ENCODE data around the gene VAMP1. TPM values are rescaled to one million over a fixed set of nuclear protein-coding genes. Genes with fewer than 3 reads are reported as not detected.

The VAMP1 gene
- total RNA-seq, 4 donors from 2014 or later = 10.5 to 45.5 (median 17.9) TPM

DNA sequence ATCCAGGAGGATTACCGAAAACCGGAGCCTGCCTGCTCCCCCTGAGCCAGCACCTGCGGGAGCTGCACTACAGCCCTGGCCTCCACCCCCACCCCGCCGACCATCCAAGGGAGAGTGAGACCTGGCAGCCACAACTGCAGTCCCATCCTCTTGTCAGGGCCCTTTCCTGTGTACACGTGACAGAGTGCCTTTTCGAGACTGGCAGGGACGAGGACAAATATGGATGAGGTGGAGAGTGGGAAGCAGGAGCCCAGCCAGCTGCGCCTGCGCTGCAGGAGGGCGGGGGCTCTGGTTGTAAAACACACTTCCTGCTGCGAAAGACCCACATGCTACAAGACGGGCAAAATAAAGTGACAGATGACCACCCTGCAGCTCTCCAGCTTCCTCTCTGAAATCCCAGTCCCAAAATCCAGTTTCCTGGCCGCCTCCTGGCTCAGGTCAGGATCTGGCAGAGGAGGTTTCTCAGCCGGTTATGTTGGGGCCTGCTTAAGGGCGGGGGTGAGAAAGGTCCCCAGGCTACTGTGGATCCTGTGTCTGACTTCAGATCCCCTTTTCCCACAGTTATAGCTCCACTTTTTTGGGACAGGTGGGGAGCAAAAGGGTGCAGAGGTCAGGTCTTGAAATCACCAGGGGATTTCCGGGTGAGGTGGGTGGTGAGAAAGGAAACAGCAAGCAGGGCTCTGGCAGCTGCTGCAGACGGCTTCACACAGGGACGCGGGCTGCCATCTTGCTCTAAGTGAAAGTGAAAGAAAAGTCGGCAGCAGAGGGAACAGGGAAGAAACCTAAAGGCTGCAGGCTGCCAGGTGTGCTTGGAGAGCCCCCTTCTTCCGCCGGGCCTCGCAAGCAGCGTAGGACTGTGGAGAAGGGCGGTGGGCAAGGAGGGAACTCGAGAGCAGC, 18.9 kb downstream of the VAMP1 start, which contains the start of gene TAPBPL:
TSS of gene TAPBPL (plus strand) at position 695 of the 897 bp plus-strand sequence. CDS start 207 bp downstream, outside the sequence.
- no peaks in the 10 kb centered on the region for H3K9me3 ChIP-seq
- 0% methylated on average over 2 to 12 of the region's 27 CpGs for WGBS, 2 donors (ENCODE audit: low coverage in 1 of 2)

DNA sequence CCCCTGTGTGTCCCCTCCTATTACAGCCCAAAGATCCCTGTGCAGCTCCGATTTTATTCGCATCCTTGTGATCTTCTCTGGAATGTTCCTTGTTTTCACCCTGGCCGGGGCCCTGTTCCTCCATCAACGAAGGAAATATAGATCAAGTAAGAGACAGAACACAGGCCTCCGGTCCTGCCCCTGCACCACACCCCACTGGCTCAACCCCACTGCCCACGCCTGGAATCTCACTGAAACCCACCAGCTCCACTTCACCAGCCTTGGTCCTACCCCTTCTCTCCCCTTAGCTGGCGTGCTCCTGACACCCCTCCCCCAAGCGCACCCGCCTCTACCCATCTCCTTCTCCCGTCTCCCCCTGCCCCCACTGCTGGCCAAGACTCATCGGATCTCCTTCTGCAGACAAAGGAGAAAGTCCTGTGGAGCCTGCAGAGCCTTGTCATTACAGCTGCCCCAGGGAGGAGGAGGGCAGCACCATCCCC, 19.6 kb downstream of the VAMP1 start:
- ATAC-seq = no peak
- 6 to 7% methylated on average over 6 of the region's 11 CpGs for WGBS, 2 donors (ENCODE audit: low coverage in 1 of 2)

More for the DNA sequence above, 18.9 kb downstream of the VAMP1 start, which contains the start of gene TAPBPL:
- Histone ChIP-seq H3K4me1 (peaks cover 3 to 49% (median 16%) of the 10 kb centered on the region in 3 donors), H3K36me3 (peaks cover 0 to 45% of the 10 kb centered on the region in 2 donors), H3K27me3 (no peaks in the 10 kb centered on the region), H3K27ac (peak within 1 kb of the TSS; percentile 83 to 98 (median 95)), H3K4me3 (peak within 1 kb of the TSS; percentile 63 to 72)
- no peak for TF ChIP-seq CTCF (IDR thresholded peaks at IDR 0.05)
- no peak for TF ChIP-seq EP300 (IDR thresholded peaks at IDR 0.05)
- peak; percentile 67 for TF ChIP-seq POLR2AphosphoS5 (IDR thresholded peaks at IDR 0.05)
- TF ChIP-seq POLR2A (IDR thresholded peaks at IDR 0.05) = peak; percentile 36 to 57
- peak; percentile 91 for ATAC-seq

GRCh38 chr12:6450091-6450868, 20.2 kb downstream of the VAMP1 start:
- Histone ChIP-seq H3K27me3 (no peaks in the 10 kb centered on the region), H3K27ac (peak overlapping the region; percentile 83 to 98 (median 95)), H3K36me3 (peaks cover 0 to 52% of the 10 kb centered on the region in 2 donors), H3K4me1 (peaks cover 3 to 49% (median 16%) of the 10 kb centered on the region in 3 donors), H3K9me3 (no peaks in the 10 kb centered on the region), H3K4me3 (peak overlapping the region; percentile 63 to 72)
- WGBS, 2 donors (ENCODE audit: low coverage in 1 of 2) = 69 to 72% methylated on average over 8 to 10 of the region's 16 CpGs
- no peak for TF ChIP-seq POLR2A (IDR thresholded peaks at IDR 0.05)
- no peak for TF ChIP-seq EP300 (IDR thresholded peaks at IDR 0.05)
- no peak for TF ChIP-seq POLR2AphosphoS5 (IDR thresholded peaks at IDR 0.05)
- TF ChIP-seq CTCF (IDR thresholded peaks at IDR 0.05) = no peak
- ATAC-seq = no peak

More for the DNA sequence above, 19.6 kb downstream of the VAMP1 start:
- no peaks in the 10 kb centered on the region for H3K9me3 ChIP-seq
- peak overlapping the region; percentile 63 to 72 for H3K4me3 ChIP-seq
- peak overlapping the region; percentile 83 to 98 (median 95) for H3K27ac ChIP-seq
- peaks cover 0 to 49% of the 10 kb centered on the region in 2 donors for H3K36me3 ChIP-seq
- peaks cover 3 to 49% (median 16%) of the 10 kb centered on the region in 3 donors for H3K4me1 ChIP-seq
- no peak for TF ChIP-seq CTCF (IDR thresholded peaks at IDR 0.05)
- TF ChIP-seq POLR2A (IDR thresholded peaks at IDR 0.05) = no peak
- no peak for TF ChIP-seq EP300 (IDR thresholded peaks at IDR 0.05)
- no peak for TF ChIP-seq POLR2AphosphoS5 (IDR thresholded peaks at IDR 0.05)
- H3K27me3 ChIP-seq = no peaks in the 10 kb centered on the region

- Histone ChIP-seq H3K4me1 (peaks cover 0 to 19% (median 2%) of the 10 kb centered on the region in 3 donors), H3K27me3 (no peaks in the 10 kb centered on the region), H3K4me3 (peak within 1 kb of the TSS in 1 of 2 donors; percentile 14), H3K27ac (no peak within 1 kb of the TSS), H3K36me3 (peaks cover 0 to 65% of the 10 kb centered on the region in 2 donors), H3K9me3 (no peaks in the 10 kb centered on the region)
- TF ChIP-seq POLR2A (IDR thresholded peaks at IDR 0.05) = no peak
- no peak for TF ChIP-seq EP300 (IDR thresholded peaks at IDR 0.05)
- 49 to 84% methylated on average over 2 to 6 of the region's 16 CpGs for WGBS, 2 donors (ENCODE audit: low coverage in 1 of 2)
- no peak for ATAC-seq
Measured at GRCh38 chr12:6444704-6445688, 25.5 kb downstream of the VAMP1 start, which contains the start of gene CD27. CD27 (plus strand) TSS chr12:6444955; CDS start chr12:6445096, 141 bp downstream.
